Measurements from ENCODE around the gene CD200R1. TPM values are rescaled to one million over a fixed set of nuclear protein-coding genes. Genes with fewer than 3 reads are reported as not detected.

CD200R1 gene
- total and polyA plus RNA-seq, 2 experiments from 2014 or later: 0.45 to 0.93 TPM

DNA sequence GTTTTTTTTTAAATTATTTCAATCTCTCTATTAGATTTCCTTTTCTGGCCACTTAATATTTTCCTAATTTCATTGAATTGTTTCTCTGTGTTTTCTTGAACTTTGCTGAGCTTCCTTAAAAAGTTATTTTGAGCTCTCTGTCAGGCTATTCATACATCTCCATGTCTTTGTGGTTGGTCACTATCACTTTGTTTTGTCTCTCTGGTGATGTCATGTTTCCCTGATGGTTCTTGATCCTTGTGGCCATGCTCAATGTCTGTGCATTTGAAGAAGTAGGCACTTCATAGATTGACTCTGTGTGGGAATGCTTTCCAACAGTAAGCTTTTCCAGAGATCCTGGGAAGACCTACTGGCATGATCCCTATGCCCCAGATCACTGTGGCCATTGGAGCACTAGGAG is 18.6 kb downstream of the CD200R1 start:
- no peak overlapping the region for H2AFZ ChIP-seq
- H3K4me3 ChIP-seq: no peak overlapping the region
- no peak overlapping the region for H3K4me2 ChIP-seq
- H3K9me2 ChIP-seq (replicated peaks; ENCODE audit: insufficient read depth): no peaks in the 10 kb centered on the region
- no peaks in the 10 kb centered on the region for H3K79me2 ChIP-seq
- H3K9me3 ChIP-seq (ENCODE audit: low read depth): no peaks in the 10 kb centered on the region
- no peaks in the 10 kb centered on the region for H4K20me1 ChIP-seq (ENCODE audit: insufficient read depth, poor library complexity, severe bottlenecking)
- H3K4me1 ChIP-seq (ENCODE audit: insufficient read depth): no peaks in the 10 kb centered on the region
- no peaks in the 10 kb centered on the region for H3K27me3 ChIP-seq
- no peaks in the 10 kb centered on the region for H3K36me3 ChIP-seq (replicated peaks; ENCODE audit: insufficient read depth, low read depth)
- H3K27ac ChIP-seq: no peak overlapping the region
- DNase-seq (ENCODE audit: low spot score): no peak
- TF ChIP-seq CTCF (IDR thresholded peaks at IDR 0.05; ENCODE audit: poor library complexity): no peak
- no peak for TF ChIP-seq EZH2phosphoT487 (IDR thresholded peaks at IDR 0.05; ENCODE audit: low read depth, severe bottlenecking, unreplicated experiment)
- no peak for TF ChIP-seq EZH2 (IDR thresholded peaks at IDR 0.05; ENCODE audit: borderline replicate concordance)

- no peak for TF ChIP-seq CTCF (IDR thresholded peaks at IDR 0.05; ENCODE audit: poor library complexity)
- no peak for TF ChIP-seq EZH2 (IDR thresholded peaks at IDR 0.05; ENCODE audit: borderline replicate concordance)
- TF ChIP-seq EZH2phosphoT487 (IDR thresholded peaks at IDR 0.05; ENCODE audit: low read depth, severe bottlenecking, unreplicated experiment): no peak
Measured at GRCh38 chr3:112948346-112948838, 26.5 kb downstream of the CD200R1 start.

GRCh38 chr3:112931736-112932521 is 43.0 kb downstream of the CD200R1 start:
- 77% methylated on average over 3 of the region's 3 CpGs for WGBS (ENCODE audit: low lambda C conversion rate, missing lambda C conversion rate)
- DNase-seq (ENCODE audit: low spot score): no peak
- H3K36me3 ChIP-seq (replicated peaks; ENCODE audit: insufficient read depth, low read depth): no peaks in the 10 kb centered on the region

More at GRCh38 chr3:112948346-112948838, 26.5 kb downstream of the CD200R1 start:
- H3K4me1 ChIP-seq (ENCODE audit: insufficient read depth): no peaks in the 10 kb centered on the region
- H3K9me3 ChIP-seq (ENCODE audit: low read depth): no peaks in the 10 kb centered on the region
- no peak for DNase-seq (ENCODE audit: low spot score)
- H3K27ac ChIP-seq: no peak overlapping the region
- no peaks in the 10 kb centered on the region for H3K36me3 ChIP-seq (replicated peaks; ENCODE audit: insufficient read depth, low read depth)
- H3K4me2 ChIP-seq: no peak overlapping the region
- no peak overlapping the region for H2AFZ ChIP-seq
- no peaks in the 10 kb centered on the region for H4K20me1 ChIP-seq (ENCODE audit: insufficient read depth, poor library complexity, severe bottlenecking)
- no peaks in the 10 kb centered on the region for H3K79me2 ChIP-seq
- no peak overlapping the region for H3K4me3 ChIP-seq
- no peaks in the 10 kb centered on the region for H3K27me3 ChIP-seq
- H3K9me2 ChIP-seq (replicated peaks; ENCODE audit: insufficient read depth): no peaks in the 10 kb centered on the region
- WGBS (ENCODE audit: low lambda C conversion rate, missing lambda C conversion rate): 81% methylated on average over 9 of the region's 9 CpGs

More at GRCh38 chr3:112931736-112932521, 43.0 kb downstream of the CD200R1 start:
- Histone ChIP-seq H3K4me2 (no peak overlapping the region), H3K9me3 (ENCODE audit: low read depth) (no peaks in the 10 kb centered on the region), H4K20me1 (ENCODE audit: insufficient read depth, poor library complexity, severe bottlenecking) (no peaks in the 10 kb centered on the region), H3K4me3 (no peak overlapping the region), H3K27ac (no peak overlapping the region), H3K79me2 (no peaks in the 10 kb centered on the region), H3K9me2 (replicated peaks; ENCODE audit: insufficient read depth) (no peaks in the 10 kb centered on the region), H2AFZ (no peak overlapping the region), H3K4me1 (ENCODE audit: insufficient read depth) (no peaks in the 10 kb centered on the region), H3K27me3 (no peaks in the 10 kb centered on the region)
- no peak for TF ChIP-seq EZH2phosphoT487 (IDR thresholded peaks at IDR 0.05; ENCODE audit: low read depth, severe bottlenecking, unreplicated experiment)
- TF ChIP-seq EZH2 (IDR thresholded peaks at IDR 0.05; ENCODE audit: borderline replicate concordance): no peak
- no peak for TF ChIP-seq CTCF (IDR thresholded peaks at IDR 0.05; ENCODE audit: poor library complexity)
